MM.1S (cell line): Measurements from ENCODE around the gene FCGR3B.
"Not testable (repeated sequence)": the region's sequence is repeated elsewhere in the genome, so short reads cannot be mapped to it uniquely, and the experiment has no call there.

Experiments used
- DNase-seq: peaks from one replicate; pipeline ENCODE4 v3.0.0-alpha.2; 2015
- H2AFZ ChIP-seq: fragments of 300-600 bp; sonication (generic); 2 replicates; pipeline ENCODE4 v1.6.0; 2016; ENCODE audit warnings: antibody characterized with exemption, low read length
- H3F3A ChIP-seq: fragments of 300-600 bp; sonication (generic); 2 replicates; pipeline ENCODE4 v1.6.1; 2016; ENCODE audit warnings: mild to moderate bottlenecking, antibody characterized with exemption, low read length, moderate library complexity, mixed read lengths; ENCODE audit not compliant: insufficient read depth
- H3K27ac ChIP-seq: fragments of 300-600 bp; sonication (generic); 2 replicates; pipeline ENCODE4 v1.5.1; 2016; ENCODE audit warnings: mild to moderate bottlenecking, low read length
- H3K27me3 ChIP-seq: fragments of 300-600 bp; sonication (generic); replicated peaks from 2 replicates; pipeline ENCODE4 v1.6.0; 2016; ENCODE audit warnings: low read length; ENCODE audit not compliant: insufficient read depth
- H3K36me3 ChIP-seq: fragments of 300-600 bp; sonication (generic); replicated peaks from 2 replicates; pipeline ENCODE4 v1.6.1; 2016; ENCODE audit warnings: mild to moderate bottlenecking, low read length, mixed read lengths; ENCODE audit not compliant: insufficient read depth
- H3K4me1 ChIP-seq: fragments of 300-600 bp; sonication (generic); 2 replicates; pipeline ENCODE4 v1.6.1; 2016; ENCODE audit warnings: low read length, mixed read lengths
- H3K4me2 ChIP-seq: fragments of 300-600 bp; sonication (generic); 2 replicates; pipeline ENCODE4 v1.6.0; 2016; ENCODE audit warnings: low read depth, low read length
- H3K4me3 ChIP-seq: fragments of 300-600 bp; sonication (generic); 2 replicates; pipeline ENCODE4 v1.5.1; 2016; ENCODE audit warnings: low read length, mixed read lengths
- H3K79me2 ChIP-seq: fragments of 300-600 bp; sonication (generic); 2 replicates; pipeline ENCODE4 v1.6.1; 2016; ENCODE audit warnings: mixed run types, low read length, mixed read lengths
- H3K9ac ChIP-seq: fragments of 300-600 bp; sonication (generic); 2 replicates; pipeline ENCODE4 v1.6.1; 2016; ENCODE audit warnings: low read length, mixed read lengths
- H3K9me2 ChIP-seq: fragments of 300-600 bp; sonication (generic); replicated peaks from 2 replicates; pipeline ENCODE4 v1.6.1; 2016; ENCODE audit warnings: mild to moderate bottlenecking, low read length, mixed read lengths; ENCODE audit not compliant: insufficient read depth
- H3K9me3 ChIP-seq: fragments of 300-600 bp; sonication (generic); replicated peaks from 2 replicates; pipeline ENCODE4 v1.6.1; 2016; ENCODE audit warnings: mild to moderate bottlenecking, low read length, mixed read lengths; ENCODE audit not compliant: insufficient read depth
- H4K20me1 ChIP-seq: fragments of 300-600 bp; sonication (generic); 2 replicates; pipeline ENCODE4 v1.6.1; 2016; ENCODE audit warnings: mild to moderate bottlenecking, low read length, moderate library complexity, mixed read lengths; ENCODE audit not compliant: insufficient read depth
- TF ChIP-seq, protein P1 (sequence below): fragments of 300-600 bp; sonication (generic); IDR thresholded peaks from 2 replicates; pipeline ENCODE4 v1.5.1; 2016; ENCODE audit warnings: antibody characterized with exemption, low read length, mixed read lengths

The FCGR3B gene

GRCh38 chr1:161647507-161648360 lies 16.8 kb upstream of the FCGR3B start:
- not testable (repeated sequence) for H3K9ac ChIP-seq, H3K4me2 ChIP-seq, H3F3A ChIP-seq, H3K9me2 ChIP-seq, H3K9me3 ChIP-seq, H3K4me3 ChIP-seq, H2AFZ ChIP-seq, H3K36me3 ChIP-seq, H3K4me1 ChIP-seq, H3K27ac ChIP-seq, H3K79me2 ChIP-seq, H3K27me3 ChIP-seq, H4K20me1 ChIP-seq
- TF ChIP-seq, protein P1, sequence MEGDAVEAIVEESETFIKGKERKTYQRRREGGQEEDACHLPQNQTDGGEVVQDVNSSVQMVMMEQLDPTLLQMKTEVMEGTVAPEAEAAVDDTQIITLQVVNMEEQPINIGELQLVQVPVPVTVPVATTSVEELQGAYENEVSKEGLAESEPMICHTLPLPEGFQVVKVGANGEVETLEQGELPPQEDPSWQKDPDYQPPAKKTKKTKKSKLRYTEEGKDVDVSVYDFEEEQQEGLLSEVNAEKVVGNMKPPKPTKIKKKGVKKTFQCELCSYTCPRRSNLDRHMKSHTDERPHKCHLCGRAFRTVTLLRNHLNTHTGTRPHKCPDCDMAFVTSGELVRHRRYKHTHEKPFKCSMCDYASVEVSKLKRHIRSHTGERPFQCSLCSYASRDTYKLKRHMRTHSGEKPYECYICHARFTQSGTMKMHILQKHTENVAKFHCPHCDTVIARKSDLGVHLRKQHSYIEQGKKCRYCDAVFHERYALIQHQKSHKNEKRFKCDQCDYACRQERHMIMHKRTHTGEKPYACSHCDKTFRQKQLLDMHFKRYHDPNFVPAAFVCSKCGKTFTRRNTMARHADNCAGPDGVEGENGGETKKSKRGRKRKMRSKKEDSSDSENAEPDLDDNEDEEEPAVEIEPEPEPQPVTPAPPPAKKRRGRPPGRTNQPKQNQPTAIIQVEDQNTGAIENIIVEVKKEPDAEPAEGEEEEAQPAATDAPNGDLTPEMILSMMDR, result peak; percentile 29; the same call in 1 of the 2 replicates
- DNase-seq, result peak; percentile 7

GRCh38 chr1:161644855-161645254 lies 13.9 kb upstream of the FCGR3B start:
- H3K79me2 ChIP-seq, H3K4me1 ChIP-seq, H3K9ac ChIP-seq, H3K36me3 ChIP-seq, DNase-seq, H3K9me3 ChIP-seq, H3K27me3 ChIP-seq, H3K4me3 ChIP-seq, H3K27ac ChIP-seq, H3K4me2 ChIP-seq, H4K20me1 ChIP-seq, H3F3A ChIP-seq, H3K9me2 ChIP-seq, H2AFZ ChIP-seq: not testable (repeated sequence)

DNA sequence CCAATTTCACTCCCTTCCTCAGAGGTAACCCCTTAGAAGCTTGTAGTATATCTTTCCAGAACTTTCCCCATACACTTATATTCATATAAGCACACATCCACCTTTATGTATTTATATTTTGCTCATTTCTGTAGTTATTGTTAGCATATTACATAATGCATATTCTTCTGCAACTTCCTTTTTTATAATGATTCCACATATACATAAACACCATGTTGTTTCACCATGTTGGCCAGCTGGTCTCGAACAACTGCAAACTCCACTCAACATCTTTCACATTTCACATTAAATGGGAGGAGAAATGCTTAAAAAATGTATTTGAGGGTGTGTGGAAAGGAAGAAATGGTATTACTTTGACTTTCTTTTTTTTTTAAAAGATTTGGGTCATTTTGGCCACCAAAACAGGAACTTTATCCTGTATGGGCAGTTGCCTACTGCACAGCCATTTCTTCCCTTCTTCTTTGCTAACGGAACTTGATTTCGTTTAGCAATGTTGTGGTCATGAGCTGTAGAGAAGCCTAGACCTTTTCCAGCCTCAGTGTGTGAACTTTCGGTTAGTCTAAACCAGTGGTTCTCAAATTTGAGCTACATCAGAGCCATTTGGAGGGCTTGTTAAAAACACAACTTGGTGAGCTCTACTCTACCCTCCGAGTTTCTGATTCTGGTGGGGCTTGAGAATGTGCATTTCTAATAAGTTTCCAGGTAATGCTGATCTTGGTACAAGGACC lies 12.7 kb upstream of the FCGR3B start:
- not testable (repeated sequence) for H3K9ac ChIP-seq, H3K9me2 ChIP-seq, H3K79me2 ChIP-seq, DNase-seq, H3K36me3 ChIP-seq, H3K9me3 ChIP-seq, H3K27ac ChIP-seq, H3K4me1 ChIP-seq, H2AFZ ChIP-seq, H3K4me2 ChIP-seq, H4K20me1 ChIP-seq, H3F3A ChIP-seq, H3K4me3 ChIP-seq, H3K27me3 ChIP-seq

GRCh38 chr1:161642697-161643096 lies 11.7 kb upstream of the FCGR3B start:
- not testable (repeated sequence) for H3K27me3 ChIP-seq, DNase-seq

DNA sequence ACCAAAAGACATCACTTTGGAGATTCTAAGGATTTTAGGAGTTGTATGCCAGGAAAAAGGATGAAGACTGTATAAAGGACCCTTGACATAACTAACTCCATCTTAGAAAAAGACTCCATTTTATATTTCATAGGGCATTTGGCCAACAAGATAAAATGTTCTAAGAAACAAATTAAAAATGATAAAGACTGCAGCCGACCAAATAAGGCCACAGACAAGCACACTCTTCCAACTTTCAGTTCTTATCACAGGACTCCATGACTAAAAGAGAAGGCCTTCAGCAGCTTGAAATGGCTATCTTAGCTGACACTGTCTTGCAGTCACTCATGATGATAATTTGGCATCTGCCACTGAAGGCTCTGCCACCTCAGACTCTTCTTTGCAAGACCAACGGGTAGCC lies 8.2 kb upstream of the FCGR3B start:
- not testable (repeated sequence) for H3F3A ChIP-seq, H3K27me3 ChIP-seq, H4K20me1 ChIP-seq, H3K9me3 ChIP-seq, DNase-seq, H3K36me3 ChIP-seq, H2AFZ ChIP-seq, H3K9me2 ChIP-seq, H3K4me1 ChIP-seq, H3K4me3 ChIP-seq, H3K9ac ChIP-seq, H3K79me2 ChIP-seq, H3K27ac ChIP-seq, H3K4me2 ChIP-seq

More at GRCh38 chr1:161642697-161643096, 11.7 kb upstream of the FCGR3B start:
- H3K9me3 ChIP-seq, H3K9me2 ChIP-seq, H3K4me2 ChIP-seq, H4K20me1 ChIP-seq, H2AFZ ChIP-seq, H3F3A ChIP-seq, H3K4me3 ChIP-seq, H3K27ac ChIP-seq, H3K36me3 ChIP-seq, H3K9ac ChIP-seq, H3K79me2 ChIP-seq, H3K4me1 ChIP-seq: not testable (repeated sequence)
- TF ChIP-seq, protein P1, result peak; percentile 11; the same call in 1 of the 2 replicates

GRCh38 chr1:161638251-161638993 lies 7.4 kb upstream of the FCGR3B start:
- H3K4me2 ChIP-seq, H3K4me1 ChIP-seq, H3K9me2 ChIP-seq, H3K9ac ChIP-seq, DNase-seq, H3K27ac ChIP-seq, H3K79me2 ChIP-seq, H3K27me3 ChIP-seq, H4K20me1 ChIP-seq, H3K4me3 ChIP-seq, H3K9me3 ChIP-seq, H3K36me3 ChIP-seq, H3F3A ChIP-seq, H2AFZ ChIP-seq: not testable (repeated sequence)
